ENCODE measurements around the gene KCNE5. TPM values are rescaled to one million over a fixed set of nuclear protein-coding genes. Genes with fewer than 3 reads are reported as not detected.

The KCNE5 gene, protein sequence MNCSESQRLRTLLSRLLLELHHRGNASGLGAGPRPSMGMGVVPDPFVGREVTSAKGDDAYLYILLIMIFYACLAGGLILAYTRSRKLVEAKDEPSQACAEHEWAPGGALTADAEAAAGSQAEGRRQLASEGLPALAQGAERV
- under 0.01 and 0.06 TPM in 2 replicates for total RNA-seq

DNA sequence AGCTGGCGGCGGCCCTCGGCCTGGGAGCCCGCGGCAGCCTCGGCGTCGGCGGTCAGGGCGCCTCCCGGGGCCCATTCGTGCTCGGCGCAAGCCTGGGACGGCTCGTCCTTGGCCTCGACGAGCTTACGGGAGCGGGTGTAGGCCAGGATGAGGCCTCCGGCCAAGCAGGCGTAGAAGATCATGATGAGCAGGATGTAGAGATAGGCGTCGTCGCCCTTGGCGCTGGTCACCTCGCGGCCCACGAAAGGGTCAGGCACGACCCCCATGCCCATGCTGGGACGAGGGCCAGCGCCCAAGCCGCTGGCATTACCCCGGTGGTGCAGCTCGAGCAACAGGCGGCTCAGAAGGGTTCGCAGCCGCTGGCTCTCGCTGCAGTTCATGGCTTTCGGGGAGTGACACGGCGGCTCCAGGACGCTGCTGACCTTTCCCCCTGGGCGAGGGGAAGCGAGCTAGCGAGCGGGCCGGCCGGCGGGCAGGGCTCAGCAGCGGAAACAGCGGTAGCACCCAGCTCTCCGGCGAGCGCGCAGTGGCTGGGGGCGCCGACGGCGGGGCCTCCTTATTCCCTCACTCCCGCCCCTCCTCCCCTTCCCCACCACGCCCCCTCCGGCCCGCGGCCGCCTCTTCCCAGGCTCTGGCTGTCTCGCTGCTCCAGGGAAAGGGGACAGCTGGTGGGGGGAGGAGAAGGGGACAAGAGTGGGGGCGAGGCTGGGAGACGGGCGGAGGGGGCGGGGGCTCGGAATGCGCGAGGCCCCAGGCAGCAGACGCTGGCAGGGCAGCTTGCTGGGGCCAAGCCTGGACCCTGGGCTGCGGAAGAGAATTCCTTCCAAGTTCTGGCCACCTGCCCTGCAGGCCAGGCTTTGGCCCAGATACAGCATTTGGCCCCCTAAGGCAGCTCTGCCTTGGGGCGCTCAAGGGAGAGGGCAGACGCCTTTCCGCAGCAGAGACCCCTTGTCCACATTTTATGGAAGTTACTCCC is at the start of gene KCNE5:
Gene KCNE5, minus strand, starts transcription at position 532 of the 976 bp plus-strand sequence. Its CDS starts 152 bp downstream, at position 380.

Other genes with a start within 250 kb of the KCNE5 start
- gene GUCY2F, start 143.1 kb downstream of the KCNE5 start, total RNA-seq, result under 0.01 TPM in 1 of 2 replicates, not detected in the other
- gene NXT2, start 88.3 kb downstream of the KCNE5 start, total RNA-seq, result 2.9 and 5.2 TPM in 2 replicates
- 51.8 and 73.0 TPM in 2 replicates for gene ACSL4, start 108.1 kb upstream of the KCNE5 start, total RNA-seq